Activated CD4-positive, alpha-beta T cell treated with anti-CD3 and anti-CD28 coated beads, Interleukin-2, amount 50 U/mL, for 1 hour (primary cell): ENCODE data around the gene LCOR.

Source experiments
- DNase-seq: peaks from one replicate; pipeline ENCODE4 v3.0.0-alpha.2; 2020

LCOR gene

GRCh38 chr10:96991313-96991841, 159.3 kb downstream of the LCOR start:
- DNase-seq, result no peak

GRCh38 chr10:96992721-96993120, 160.6 kb downstream of the LCOR start:
- DNase-seq, result no peak

DNA sequence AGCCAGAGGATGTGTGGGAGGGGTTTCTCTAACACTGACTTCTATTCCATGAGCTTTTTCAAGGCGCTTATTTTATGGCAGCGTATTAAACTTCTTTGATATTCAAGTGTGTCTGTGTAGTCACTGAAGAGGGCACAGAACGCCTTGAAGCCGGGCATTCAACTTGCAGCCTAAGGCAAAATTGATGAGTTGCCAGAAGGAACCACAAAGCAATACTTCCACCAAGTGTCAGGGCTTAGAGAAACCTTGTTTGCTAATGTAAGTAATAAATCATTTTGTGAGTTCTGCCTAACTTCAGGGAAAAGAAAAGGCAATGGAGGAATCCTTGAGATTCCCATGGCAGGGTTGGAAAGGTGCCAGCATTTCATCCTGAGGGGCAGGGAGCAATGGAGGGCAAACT, 163.8 kb downstream of the LCOR start:
- no peak for DNase-seq

DNA sequence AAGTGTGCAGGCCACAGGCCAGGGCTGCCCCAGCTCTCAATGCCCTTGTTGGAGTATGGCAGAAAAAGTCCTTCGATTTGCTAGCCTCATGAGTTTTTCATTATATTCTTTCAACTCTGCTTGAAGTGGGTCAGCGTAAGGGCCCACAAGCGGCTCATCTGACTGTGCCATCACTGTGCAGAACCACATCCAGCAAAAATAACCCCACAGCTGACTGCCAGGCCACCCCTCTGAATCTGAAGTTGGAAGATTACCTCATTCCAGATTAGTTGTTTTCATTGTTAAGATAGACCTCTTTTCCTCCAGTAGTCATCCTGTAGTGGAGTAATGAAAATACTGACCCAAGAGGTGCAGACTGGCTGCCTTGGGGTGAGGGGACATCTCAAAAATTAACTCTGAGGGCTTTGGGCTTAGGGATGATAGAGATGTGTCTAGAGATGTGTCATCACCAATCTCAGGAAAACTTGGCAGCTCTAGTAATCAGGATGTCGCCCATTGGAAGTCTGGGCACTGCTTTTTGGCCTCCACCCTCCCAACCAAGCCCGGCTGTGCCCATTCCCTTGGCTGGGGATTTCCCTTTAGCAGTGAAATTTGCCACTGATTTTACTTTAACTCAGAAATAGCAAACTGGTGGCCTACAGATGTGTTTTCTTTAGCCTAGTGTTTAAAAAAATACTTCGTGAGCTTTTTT, 164.3 kb downstream of the LCOR start:
- no peak for DNase-seq

DNA sequence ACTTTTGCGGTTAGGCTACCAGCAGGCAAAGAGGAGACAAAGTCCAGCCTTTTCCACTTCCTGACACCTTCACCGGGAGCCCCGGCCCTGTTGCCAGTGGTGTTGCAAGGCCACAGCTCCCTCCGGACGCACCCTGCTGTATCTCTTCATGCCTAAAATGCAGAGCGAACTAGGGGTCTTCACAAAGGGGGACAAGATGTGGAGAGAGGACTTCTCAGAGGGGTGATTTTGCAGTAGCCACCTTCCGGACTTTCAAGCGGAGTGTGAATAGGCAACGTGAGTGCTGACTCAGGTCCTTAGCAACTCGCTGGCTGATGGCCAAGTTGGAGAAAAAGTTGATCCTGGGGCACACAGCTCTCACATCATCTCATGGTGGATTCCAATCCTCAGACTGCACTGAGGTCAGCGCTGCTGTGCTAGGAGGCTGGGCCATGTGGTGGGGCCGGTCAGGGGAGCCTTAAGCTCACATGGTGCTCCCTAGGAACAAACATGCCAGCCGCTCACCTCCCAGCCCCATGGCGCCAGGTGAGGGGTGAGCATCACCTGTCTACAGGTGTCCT, 166.3 kb downstream of the LCOR start:
- DNase-seq, result no peak

DNA sequence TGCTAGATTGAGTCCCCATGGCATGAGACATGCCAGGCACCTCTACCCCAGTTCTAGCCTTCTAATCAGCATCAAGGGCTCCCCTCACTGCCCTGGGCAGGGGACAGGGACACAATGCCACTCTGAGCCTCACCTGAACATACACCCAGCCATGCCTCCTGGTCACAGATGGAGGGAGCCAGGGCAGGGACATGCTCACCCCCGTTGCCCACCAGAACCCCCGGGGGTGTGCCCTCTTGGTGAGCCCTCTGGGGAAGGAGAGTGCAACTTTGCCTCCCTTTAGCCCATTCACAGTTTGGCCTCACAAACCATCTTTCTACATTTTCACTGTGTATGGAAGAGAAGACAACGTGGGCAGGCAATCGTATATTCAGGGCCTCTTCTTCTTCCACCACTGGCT, 167.2 kb downstream of the LCOR start:
- DNase-seq, result no peak

DNA sequence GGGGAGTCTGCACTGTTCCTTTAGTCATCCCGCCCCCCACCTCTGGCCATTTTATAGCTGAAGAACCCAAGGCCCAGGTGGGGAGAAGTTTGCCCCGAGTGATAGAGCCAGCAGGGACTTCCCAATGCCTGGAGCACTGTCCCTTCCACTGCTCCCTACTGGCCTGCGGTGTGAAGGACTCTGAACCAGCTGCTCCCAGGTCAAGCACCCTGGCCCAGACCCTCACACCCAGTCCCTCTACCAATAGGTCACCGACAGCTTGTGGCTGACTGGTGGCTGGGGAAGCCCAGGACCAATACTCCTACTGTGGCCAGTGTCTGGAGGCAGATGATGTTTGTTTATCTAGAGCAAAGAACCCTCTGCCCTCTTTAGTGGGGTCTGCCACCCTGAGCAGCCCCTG, 167.9 kb downstream of the LCOR start:
- DNase-seq, result no peak

DNA sequence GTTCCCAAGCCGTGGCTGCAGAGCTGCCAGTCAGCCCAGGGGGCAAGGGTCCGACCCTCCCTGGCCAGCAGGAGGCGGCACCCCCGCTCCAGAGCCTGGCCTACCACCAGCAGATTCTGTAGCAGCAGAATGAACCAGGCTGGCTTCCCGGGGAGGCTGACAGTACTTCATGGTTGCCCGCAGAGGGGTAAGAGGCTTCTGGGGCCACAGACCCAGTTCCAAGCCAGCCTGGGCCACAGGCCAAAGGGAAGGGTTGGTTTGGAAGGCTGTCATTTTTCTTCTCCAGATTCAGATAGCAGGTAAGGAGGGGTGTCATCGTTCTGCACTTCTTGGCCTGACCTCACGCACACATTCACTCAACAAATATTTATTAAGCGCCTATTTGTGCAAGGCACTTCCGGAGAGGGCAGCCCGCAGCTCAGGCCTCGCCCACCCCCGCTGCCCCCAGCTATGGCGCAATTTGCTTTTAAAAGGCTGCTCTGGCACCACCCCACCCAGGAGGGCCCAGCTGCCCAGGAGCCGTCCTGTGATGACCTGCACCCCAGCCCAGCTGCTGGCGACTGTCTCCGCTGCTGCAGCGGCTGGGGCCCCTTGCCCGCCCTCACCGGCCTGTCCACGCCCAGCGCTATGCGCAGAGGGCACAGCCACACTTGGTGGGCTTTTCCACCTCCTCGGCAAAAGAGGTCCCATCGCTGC, 168.5 kb downstream of the LCOR start:
- DNase-seq, result no peak

GRCh38 chr10:97001183-97001991, 169.3 kb downstream of the LCOR start:
- no peak for DNase-seq

GRCh38 chr10:97002670-97003069, 170.6 kb downstream of the LCOR start:
- DNase-seq, result no peak

GRCh38 chr10:97003151-97003803, 171.2 kb downstream of the LCOR start:
- no peak for DNase-seq

GRCh38 chr10:97003804-97004201, 171.7 kb downstream of the LCOR start:
- DNase-seq, result no peak

DNA sequence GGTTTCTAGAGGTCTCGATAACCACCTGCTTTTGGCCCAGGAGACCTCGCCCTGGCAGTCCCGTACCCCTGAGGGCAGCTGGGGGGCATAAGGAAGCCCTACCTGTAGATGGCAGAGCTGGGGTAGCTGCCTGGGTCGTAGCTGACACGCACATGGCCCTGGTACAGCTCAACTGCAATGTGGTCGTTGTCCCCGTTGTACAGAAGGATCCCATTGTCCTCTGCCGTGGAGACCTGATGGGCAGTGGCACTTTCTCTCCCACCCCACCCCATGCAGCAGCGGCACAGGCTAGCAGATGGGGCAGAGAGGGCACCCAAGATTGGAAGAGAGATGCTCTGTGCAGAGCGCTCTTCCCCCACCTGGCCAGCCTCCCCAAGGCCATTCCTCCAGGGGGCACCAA, 172.5 kb downstream of the LCOR start:
- no peak for DNase-seq

DNA sequence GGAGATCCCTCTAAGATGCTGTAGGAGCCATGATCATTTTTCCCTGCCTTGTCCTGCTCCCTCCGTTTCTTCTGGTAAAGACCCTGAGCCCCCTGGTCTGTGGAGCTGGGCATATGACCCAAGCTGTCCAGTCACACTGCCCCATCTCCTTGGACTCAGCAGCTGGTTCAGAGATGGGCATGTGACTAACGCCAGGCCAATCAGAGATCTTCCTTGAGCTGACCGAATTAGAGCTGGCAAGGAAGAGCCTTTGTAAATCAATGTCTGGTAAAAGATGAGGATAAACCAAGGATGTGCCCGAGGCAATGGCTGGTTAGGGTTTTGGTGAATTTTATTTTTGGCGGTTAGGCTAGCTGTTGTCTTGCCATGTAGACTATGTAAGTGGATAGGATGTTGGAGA, 173.3 kb downstream of the LCOR start:
- no peak for DNase-seq

DNA sequence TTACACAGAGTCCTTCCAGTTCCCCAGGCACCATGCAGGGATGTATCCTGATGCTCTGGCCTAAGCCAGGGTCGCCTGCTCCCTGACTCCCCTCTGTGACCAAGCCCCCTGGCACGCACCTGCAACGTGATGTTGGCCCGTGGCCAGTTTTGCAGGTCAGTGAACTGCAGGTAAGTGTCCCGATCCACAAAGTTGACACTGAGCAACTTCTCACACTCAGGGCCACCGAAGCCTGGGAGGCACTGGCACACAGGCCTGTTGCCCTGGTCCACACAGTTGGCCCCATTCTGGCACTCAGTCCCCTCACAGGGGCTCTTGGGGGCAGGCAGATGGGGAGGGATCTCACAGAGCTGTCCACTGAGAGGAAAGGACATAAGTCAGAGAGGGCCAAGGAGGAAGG, 174.3 kb downstream of the LCOR start:
- DNase-seq, result no peak

DNA sequence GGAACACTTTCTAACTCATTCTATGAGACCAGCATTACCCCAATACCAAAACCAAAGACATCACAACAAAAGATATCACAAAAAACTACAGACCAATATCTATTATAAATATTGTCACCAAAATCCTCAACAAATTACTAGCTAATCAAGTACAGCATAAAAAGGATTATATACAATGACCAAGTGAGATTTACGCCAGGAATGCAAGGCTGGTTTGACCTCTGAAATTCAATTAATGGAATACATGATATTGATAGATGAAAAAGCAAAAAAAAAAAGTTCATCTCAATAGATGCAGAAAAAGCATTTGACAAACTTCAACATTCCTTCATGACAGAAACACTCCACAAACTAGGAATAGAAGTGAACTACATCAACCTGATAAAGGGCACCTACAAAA, 175.3 kb downstream of the LCOR start:
- DNase-seq, result no peak

DNA sequence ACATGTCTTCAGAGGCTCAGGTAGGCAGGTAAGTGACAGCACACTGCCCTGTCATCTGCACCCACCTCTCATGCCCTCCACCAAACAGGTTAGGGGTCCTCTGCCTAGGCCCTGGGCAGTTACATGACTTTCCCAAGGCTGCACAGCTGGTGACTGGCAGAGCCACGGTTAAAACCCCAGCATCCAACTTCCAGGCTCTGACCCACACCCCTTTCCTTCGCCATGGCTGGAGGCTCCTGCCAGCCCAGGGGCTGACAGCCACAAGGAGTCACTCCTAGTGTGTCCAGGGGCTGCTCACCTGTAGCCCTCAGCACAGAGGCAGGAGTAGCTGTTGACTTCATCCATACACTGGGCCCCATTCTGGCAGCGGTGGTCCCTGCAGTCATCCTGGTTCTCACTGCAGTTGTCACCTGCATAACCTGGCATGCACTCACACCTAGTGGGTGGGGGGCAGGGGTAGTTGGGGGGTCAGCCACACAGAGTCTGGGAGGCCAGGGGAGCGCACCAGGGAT, 178.7 kb downstream of the LCOR start:
- no peak for DNase-seq

DNA sequence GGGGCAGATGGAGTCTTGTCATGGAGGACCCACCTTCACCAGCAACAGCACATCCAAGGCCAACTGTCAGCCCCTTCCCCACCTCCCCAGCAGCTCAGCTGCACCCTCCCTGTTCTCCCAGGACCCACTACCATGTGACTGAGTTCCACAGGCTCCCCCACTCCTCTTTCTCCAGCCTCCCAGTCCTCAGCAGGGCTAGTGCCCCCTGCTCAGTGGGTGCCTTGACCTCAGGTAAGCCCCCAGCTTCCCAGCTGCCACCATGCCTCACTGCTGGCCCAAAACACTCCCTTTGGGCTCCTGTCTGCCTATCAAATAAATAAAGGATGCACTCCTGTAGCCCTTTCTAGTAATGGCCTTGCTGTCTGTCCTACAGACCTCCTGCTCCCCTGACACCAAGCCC, 179.3 kb downstream of the LCOR start:
- no peak for DNase-seq

- DNase-seq, result no peak
Observed at GRCh38 chr10:97012470-97012869, 180.4 kb downstream of the LCOR start.

DNA sequence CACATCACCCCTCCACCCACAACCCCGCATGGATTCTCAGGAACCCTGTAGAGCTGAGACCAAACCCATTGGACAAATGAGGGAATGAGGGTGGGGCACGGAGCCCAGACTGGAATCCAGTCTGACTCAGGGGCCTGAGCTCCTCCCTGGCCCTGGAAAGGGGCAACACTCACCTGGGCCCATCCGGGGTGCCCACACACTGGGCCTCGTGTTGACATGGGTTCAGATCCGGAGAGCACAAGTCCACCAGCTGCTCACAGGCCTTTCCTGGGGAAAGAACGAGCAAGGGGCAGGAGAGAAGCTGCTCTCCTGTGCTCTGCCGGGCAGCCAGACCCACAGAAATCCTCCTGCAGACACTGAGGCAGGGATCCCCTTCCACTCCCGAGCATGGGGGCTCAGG, 181.5 kb downstream of the LCOR start:
- DNase-seq, result no peak

- DNase-seq, result no peak
Observed at GRCh38 chr10:97013983-97014382, 181.9 kb downstream of the LCOR start.

DNA sequence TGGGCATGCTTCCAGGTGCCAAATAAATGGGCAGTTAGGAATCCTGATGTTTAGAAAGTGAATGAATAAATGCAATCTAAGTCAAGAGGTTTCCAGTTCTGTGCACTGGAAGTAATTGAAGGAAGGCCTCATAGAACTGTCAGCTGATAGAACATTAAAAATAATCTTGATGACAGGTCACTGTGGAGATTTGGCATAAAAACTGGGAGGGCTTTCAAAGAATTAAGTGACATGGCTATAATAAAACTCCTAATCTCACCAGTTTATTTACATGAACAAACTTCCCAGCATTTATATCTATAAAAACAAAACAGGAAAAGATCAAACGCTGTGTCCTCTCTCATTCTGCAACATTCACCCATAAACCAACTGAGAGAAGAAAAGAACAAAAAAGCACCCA, 183.1 kb downstream of the LCOR start:
- no peak for DNase-seq
